ENCODE measurements around the gene FAHD2A. TPM values are rescaled to one million over a fixed set of nuclear protein-coding genes. Genes with fewer than 3 reads are reported as not detected.
"Not testable (repeated sequence)": the region's sequence is repeated elsewhere in the genome, so short reads cannot be mapped to it uniquely, and the experiment has no call there.

FAHD2A gene
- total RNA-seq, 1 donor from 2014 or later: 27.4 TPM

GRCh38 chr2:95354925-95355324, 47.6 kb upstream of the FAHD2A start:
- H3K4me3 Mint-ChIP-seq (ENCODE audit: unreplicated experiment): no peak overlapping the region
- H3K36me3 Mint-ChIP-seq (ENCODE audit: low read depth): no peaks in the 10 kb centered on the region
- peaks cover 6% of the 10 kb centered on the region for H3K4me1 Mint-ChIP-seq (ENCODE audit: low read depth)
- no peaks in the 10 kb centered on the region for H3K27me3 Mint-ChIP-seq (ENCODE audit: low read depth)
- H3K9me3 Mint-ChIP-seq (ENCODE audit: low read depth): peaks cover 6% of the 10 kb centered on the region
- H3K27ac Mint-ChIP-seq (ENCODE audit: unreplicated experiment): no peak overlapping the region
- peak; percentile 64 for DNase-seq (ENCODE audit: low spot score)
- TF ChIP-seq CTCF (IDR thresholded peaks at IDR 0.05): no peak

- not testable (repeated sequence) for H3K4me3 Mint-ChIP-seq (ENCODE audit: unreplicated experiment); H3K36me3 Mint-ChIP-seq (ENCODE audit: low read depth); H3K27ac Mint-ChIP-seq (ENCODE audit: unreplicated experiment); DNase-seq (ENCODE audit: low spot score); H3K9me3 Mint-ChIP-seq (ENCODE audit: low read depth); H3K27me3 Mint-ChIP-seq (ENCODE audit: low read depth)
- H3K4me1 Mint-ChIP-seq (ENCODE audit: low read depth): peaks cover 11% of the 10 kb centered on the region
Measured at GRCh38 chr2:95355486-95355885, 47.0 kb upstream of the FAHD2A start.

- Mint-ChIP-seq H3K27me3 (ENCODE audit: low read depth) (no peaks in the 10 kb centered on the region), H3K4me3 (ENCODE audit: unreplicated experiment) (no peak overlapping the region), H3K36me3 (ENCODE audit: low read depth) (no peaks in the 10 kb centered on the region), H3K4me1 (ENCODE audit: low read depth) (peaks cover 12% of the 10 kb centered on the region), H3K9me3 (ENCODE audit: low read depth) (peaks cover 6% of the 10 kb centered on the region), H3K27ac (ENCODE audit: unreplicated experiment) (no peak overlapping the region)
- DNase-seq (ENCODE audit: low spot score): peak; percentile 57
- TF ChIP-seq CTCF (IDR thresholded peaks at IDR 0.05): no peak
Measured at GRCh38 chr2:95356821-95357700, 45.4 kb upstream of the FAHD2A start.

GRCh38 chr2:95357717-95358280, 44.7 kb upstream of the FAHD2A start:
- H3K36me3 Mint-ChIP-seq (ENCODE audit: low read depth): no peaks in the 10 kb centered on the region
- no peaks in the 10 kb centered on the region for H3K27me3 Mint-ChIP-seq (ENCODE audit: low read depth)
- H3K9me3 Mint-ChIP-seq (ENCODE audit: low read depth): peaks cover 6% of the 10 kb centered on the region
- peak; percentile 56 for DNase-seq (ENCODE audit: low spot score)
- TF ChIP-seq CTCF (IDR thresholded peaks at IDR 0.05): no peak
- no peak overlapping the region for H3K27ac Mint-ChIP-seq (ENCODE audit: unreplicated experiment)
- no peak overlapping the region for H3K4me3 Mint-ChIP-seq (ENCODE audit: unreplicated experiment)
- peaks cover 12% of the 10 kb centered on the region for H3K4me1 Mint-ChIP-seq (ENCODE audit: low read depth)

GRCh38 chr2:95359031-95359430, 43.5 kb upstream of the FAHD2A start:
- peaks cover 6% of the 10 kb centered on the region for H3K9me3 Mint-ChIP-seq (ENCODE audit: low read depth)

More at GRCh38 chr2:95359031-95359430, 43.5 kb upstream of the FAHD2A start:
- no peak for TF ChIP-seq CTCF (IDR thresholded peaks at IDR 0.05)
- DNase-seq (ENCODE audit: low spot score): no peak
- Mint-ChIP-seq H3K27ac (ENCODE audit: unreplicated experiment) (no peak overlapping the region), H3K36me3 (ENCODE audit: low read depth) (no peaks in the 10 kb centered on the region), H3K4me3 (ENCODE audit: unreplicated experiment) (no peak overlapping the region), H3K4me1 (ENCODE audit: low read depth) (peaks cover 12% of the 10 kb centered on the region), H3K27me3 (ENCODE audit: low read depth) (no peaks in the 10 kb centered on the region)
